ENCODE results near the gene TMEFF2.

GRCh38 chr2:191923652-191923997 lies 271.1 kb downstream of the TMEFF2 start:
- TF ChIP-seq, protein P1, sequence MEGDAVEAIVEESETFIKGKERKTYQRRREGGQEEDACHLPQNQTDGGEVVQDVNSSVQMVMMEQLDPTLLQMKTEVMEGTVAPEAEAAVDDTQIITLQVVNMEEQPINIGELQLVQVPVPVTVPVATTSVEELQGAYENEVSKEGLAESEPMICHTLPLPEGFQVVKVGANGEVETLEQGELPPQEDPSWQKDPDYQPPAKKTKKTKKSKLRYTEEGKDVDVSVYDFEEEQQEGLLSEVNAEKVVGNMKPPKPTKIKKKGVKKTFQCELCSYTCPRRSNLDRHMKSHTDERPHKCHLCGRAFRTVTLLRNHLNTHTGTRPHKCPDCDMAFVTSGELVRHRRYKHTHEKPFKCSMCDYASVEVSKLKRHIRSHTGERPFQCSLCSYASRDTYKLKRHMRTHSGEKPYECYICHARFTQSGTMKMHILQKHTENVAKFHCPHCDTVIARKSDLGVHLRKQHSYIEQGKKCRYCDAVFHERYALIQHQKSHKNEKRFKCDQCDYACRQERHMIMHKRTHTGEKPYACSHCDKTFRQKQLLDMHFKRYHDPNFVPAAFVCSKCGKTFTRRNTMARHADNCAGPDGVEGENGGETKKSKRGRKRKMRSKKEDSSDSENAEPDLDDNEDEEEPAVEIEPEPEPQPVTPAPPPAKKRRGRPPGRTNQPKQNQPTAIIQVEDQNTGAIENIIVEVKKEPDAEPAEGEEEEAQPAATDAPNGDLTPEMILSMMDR (IDR thresholded peaks at IDR 0.05), result no peak
- no peak for TF ChIP-seq POLR2A (IDR thresholded peaks at IDR 0.05)
